K562 (cell line): ENCODE results near the gene CAPN2. TPM values are rescaled to one million over a fixed set of nuclear protein-coding genes. Genes with fewer than 3 reads are reported as not detected.
A peak's percentile ranks its signal among the peaks of the same experiment; 100 is the strongest.

Source experiments
- ATAC-seq: fragments of 200-7000 bp; cut with Tn5 transposase; 3 replicates; pipeline ENCODE4 v1.9.1; 2020; ENCODE audit warnings: moderate library complexity
- BruUV-seq: library from RNA; stranded (reverse); fragments of 400-500 nt; replicated peaks from 2 replicates; lab custom pipeline; 2021; lab: Mats Ljungman, UMichigan
- CTCF ChIA-PET: fragments of 300-600 bp; formaldehyde crosslinking; extraction: SDS; loops from one replicate; lab custom pipeline; 2021; ENCODE audit warnings: low intra/inter-chr PET ratio; lab: Yijun Ruan, JAX
- POLR2A ChIA-PET: fragments of 300-600, 350-650 bp; sonication (Branson Sonifier 250); formaldehyde crosslinking; extraction: SDS; loops from one replicate; lab custom pipeline; 2021; ENCODE audit warnings: antibody characterized with exemption, inconsistent platforms; lab: Yijun Ruan, JAX
- DNase-seq, 4 experiments: peaks; one replicate each; pipeline versions ENCODE4 v3.0.0 to v3.0.0-alpha.2; 2011 to 2018; ENCODE audit warnings: low spot score in 3 of 4, mixed read lengths in 3 of 4; ENCODE audit errors: extremely low read depth in 1 of 4
- FAIRE-seq: peaks from 2 replicates; lab custom pipeline; 2011; peaks lifted over from hg19 to GRCh38; lab: Jason Lieb, UNC
- H2AFZ ChIP-seq: 2 replicates; pipeline ENCODE4 v1.6.0; 2011; ENCODE audit warnings: low read depth, low read length, control low read depth, inconsistent platforms
- H3K27ac ChIP-seq: fragments of 200-600 bp; 3 replicates; pipeline ENCODE4 v1.8.0; 2011; ENCODE audit warnings: low read depth, mild to moderate bottlenecking, control low read depth, inconsistent platforms, low read length, moderate library complexity, mixed read lengths; ENCODE audit errors: extremely low read depth
- H3K27me3 ChIP-seq, 2 experiments: fragments of 300-600 bp in 1 of 2; 2 replicates in 1 of 2; 3 replicates in 1 of 2; pipeline versions ENCODE4 v1.6.0 to v1.8.0; 2011; ENCODE audit warnings: inconsistent platforms in 2 of 2, low read length in 2 of 2, mild to moderate bottlenecking in 1 of 2, mixed read lengths in 1 of 2, moderate library complexity in 1 of 2; ENCODE audit not compliant: control insufficient read depth in 2 of 2, insufficient read depth in 2 of 2
- H3K36me3 ChIP-seq: fragments of 300-600 bp; 3 replicates; pipeline ENCODE4 v1.8.0; 2011; ENCODE audit warnings: mild to moderate bottlenecking, low read length, inconsistent platforms; ENCODE audit not compliant: control insufficient read depth, insufficient read depth
- H3K4me1 ChIP-seq, 2 experiments: fragments of 200-600 bp in 1 of 2; replicated peaks in 1 of 2; 2 replicates in 1 of 2; 3 replicates in 1 of 2; pipeline versions ENCODE4 v1.5.1 to v1.8.0; 2011; ENCODE audit warnings: inconsistent platforms in 2 of 2, low read length in 2 of 2, mild to moderate bottlenecking in 1 of 2, mixed read lengths in 1 of 2, moderate library complexity in 1 of 2; ENCODE audit not compliant: control insufficient read depth in 2 of 2, insufficient read depth in 2 of 2
- H3K4me2 ChIP-seq: 2 replicates; pipeline ENCODE4 v1.6.1; 2011; ENCODE audit warnings: low read length, control low read depth, inconsistent platforms, mixed read lengths; ENCODE audit not compliant: insufficient read depth
- H3K4me3 ChIP-seq: fragments of 200-600 bp; sonication (generic), shearing (Covaris generic); 2 replicates; pipeline ENCODE4 v1.5.1; 2016; ENCODE audit warnings: control low read depth, inconsistent platforms
- H3K79me2 ChIP-seq: fragments of 200-600 bp; 3 replicates; pipeline ENCODE4 v1.8.0; 2011; ENCODE audit warnings: low read length, inconsistent platforms; ENCODE audit not compliant: control insufficient read depth, insufficient read depth
- H3K9ac ChIP-seq, 2 experiments: 2 replicates each; pipeline versions ENCODE4 v1.6.0 to v1.6.1; 2011; ENCODE audit warnings: low read depth in 2 of 2, low read length in 2 of 2, control low read depth in 1 of 2, inconsistent platforms in 1 of 2, mild to moderate bottlenecking in 1 of 2, mixed read lengths in 1 of 2; ENCODE audit not compliant: insufficient read depth in 1 of 2
- H3K9me1 ChIP-seq: one replicate; pipeline ENCODE4 v1.6.0; 2011; ENCODE audit warnings: inconsistent platforms, mild to moderate bottlenecking, low read length, moderate library complexity; ENCODE audit not compliant: control insufficient read depth, insufficient read depth
- H3K9me3 ChIP-seq: replicated peaks from 2 replicates; pipeline ENCODE4 v1.5.1; 2011; ENCODE audit warnings: low read depth, low read length, inconsistent platforms; ENCODE audit not compliant: control insufficient read depth, insufficient read depth
- H4K20me1 ChIP-seq: replicated peaks from 2 replicates; pipeline ENCODE4 v1.6.1; 2011; ENCODE audit warnings: low read length, inconsistent platforms, mixed read lengths; ENCODE audit not compliant: control insufficient read depth, insufficient read depth
- E2F3 ChIP-seq: fragments of 250-450 bp; sonication (Bioruptor Pico); IDR thresholded peaks from 2 replicates; pipeline ENCODE4 v1.4.0; 2020; ENCODE audit warnings: mild to moderate bottlenecking
- FOSL1 ChIP-seq: fragments of 200-800 bp; sonication (Bioruptor generic); conservative IDR thresholded peaks from 2 replicates; pipeline ENCODE4 v1.6.1; 2016; ENCODE audit warnings: missing genetic modification characterization, missing compliant biosample characterization
- KAT8 ChIP-seq: fragments of 450-650 bp; IDR thresholded peaks from 2 replicates; pipeline ENCODE4 v1.6.1; 2016; ENCODE audit warnings: low read depth, mild to moderate bottlenecking
- NR0B1 ChIP-seq: fragments of 450-650 bp; IDR thresholded peaks from one replicate; pipeline ENCODE4 v1.6.1; 2018; ENCODE audit warnings: mild to moderate bottlenecking, moderate library complexity; ENCODE audit not compliant: partially characterized antibody
- PRMT5 ChIP-seq: sonication (generic); formaldehyde crosslinking; IDR thresholded peaks from 2 replicates; pipeline ENCODE4 v1.5.0; 2020; ENCODE audit warnings: missing genetic modification reagents
- RBFOX2 ChIP-seq: fragments of 200-400 bp; formaldehyde crosslinking; IDR thresholded peaks from 2 replicates; pipeline ENCODE4 v1.6.1; 2017; ENCODE audit warnings: low read depth, mild to moderate bottlenecking, low read length, moderate library complexity
- RCOR1 ChIP-seq, 2 experiments: IDR thresholded peaks; 2 replicates each; pipeline ENCODE4 v1.6.1; 2012; ENCODE audit warnings: low read depth in 2 of 2, low read length in 2 of 2, borderline replicate concordance in 1 of 2, improper control_type of control experiment in 1 of 2
- SAP30 ChIP-seq: fragments of 200-600 bp; sonication (generic); IDR thresholded peaks from 2 replicates; pipeline ENCODE4 v1.6.1; 2012; ENCODE audit warnings: borderline replicate concordance, low read depth, mild to moderate bottlenecking, moderate library complexity, low read length, control low read depth, inconsistent platforms; ENCODE audit not compliant: insufficient read depth, poor library complexity, severe bottlenecking
- SIN3A ChIP-seq, 2 experiments: fragments of 150-350 bp in 1 of 2; IDR thresholded peaks; 2 replicates each; pipeline ENCODE4 v1.6.1; 2011 to 2016; ENCODE audit warnings: borderline replicate concordance in 2 of 2, low read depth in 2 of 2, low read length in 2 of 2, mild to moderate bottlenecking in 2 of 2, moderate library complexity in 2 of 2; ENCODE audit not compliant: control insufficient read depth in 1 of 2
- VEZF1 ChIP-seq: fragments of 200-800 bp; sonication (Bioruptor generic); IDR thresholded peaks from 2 replicates; pipeline ENCODE4 v1.6.1; 2017; ENCODE audit warnings: missing genetic modification characterization, missing compliant biosample characterization
- ZFX ChIP-seq: sonication (generic); formaldehyde crosslinking; IDR thresholded peaks from 2 replicates; pipeline ENCODE4 v1.8.0; 2022; ENCODE audit warnings: mild to moderate bottlenecking, missing genetic modification reagents, moderate library complexity
- whole genome bisulfite sequencing: fragments of 100-300 bp; shearing (Covaris generic); methylation state at CpG from one replicate; pipeline ENCODE4 v1.1.6; 2016; ENCODE audit warnings: low coverage, mixed read lengths; ENCODE audit not compliant: insufficient coverage; ENCODE audit errors: missing lambda C conversion rate; 5-methylcytosine and 5-hydroxymethylcytosine counted together
- in situ Hi-C: fragments of 300-500 bp; cut with MboI; formaldehyde crosslinking; loops from 4 replicates; pipeline ENCODE4 v1.15.0; 2018; ENCODE audit warnings: inconsistent platforms, mixed read lengths
- intact Hi-C: fragments of 100-400 bp; cut with micrococcal nuclease; formaldehyde crosslinking; loops from 2 replicates; pipeline ENCODE4 v1.14.2; 2022
- polyA plus RNA-seq, 8 experiments: library from polyadenylated mRNA; depleted of rRNA in 4 of 8; stranded (reverse) in 5 of 8; unstranded in 3 of 8; fragments of >200 nt; fragmentation: Nextera tagmentation in 2 of 8; fragmentation: Illumina TruSeq in 1 of 8; extraction: Ambion mirVana in 2 of 8; extraction: Trizol in 1 of 8; gene quantifications; 2 replicates each; pipeline versions ENCODE4 v1.2.1 to v1.2.3, GENCODE V29; 2011 to 2014; ENCODE audit warnings: inconsistent platforms in 1 of 8, missing spikeins in 1 of 8
- total RNA-seq, 7 experiments: library from RNA; depleted of rRNA in 6 of 7; stranded (reverse); fragments of >200 nt in 6 of 7; fragmentation: Illumina TruSeq in 2 of 7; extraction: Trizol in 2 of 7; gene quantifications; 2 replicates each; pipeline versions ENCODE4 v1.2.1 to v1.2.3, GENCODE V29; 2011 to 2021; ENCODE audit warnings: low replicate concordance in 1 of 7
- TF ChIP-seq, protein P1 (sequence below): fragments of 250-450 bp; sonication (Bioruptor Pico); IDR thresholded peaks from 2 replicates; pipeline ENCODE4 v1.4.0; 2020; ENCODE audit warnings: mild to moderate bottlenecking, moderate library complexity
- TF ChIP-seq, protein P2 (sequence below), 2 experiments: IDR thresholded peaks; 2 replicates each; pipeline ENCODE4 v1.6.1; 2011; ENCODE audit warnings: borderline replicate concordance in 1 of 2, control low read depth in 1 of 2, low read depth in 1 of 2, low read length in 1 of 2, mild to moderate bottlenecking in 1 of 2, mixed read lengths in 1 of 2, moderate library complexity in 1 of 2; ENCODE audit not compliant: insufficient read depth in 1 of 2, insufficient read length in 1 of 2, poor library complexity in 1 of 2, severe bottlenecking in 1 of 2; ENCODE audit errors: extremely low read depth in 1 of 2

CAPN2 gene
- total and polyA plus RNA-seq, 9 of the 15 experiments (the other 6 are each of a cell fraction or from before 2014, with no cell fraction given) = 24.6 to 157 (median 101) TPM

DNA sequence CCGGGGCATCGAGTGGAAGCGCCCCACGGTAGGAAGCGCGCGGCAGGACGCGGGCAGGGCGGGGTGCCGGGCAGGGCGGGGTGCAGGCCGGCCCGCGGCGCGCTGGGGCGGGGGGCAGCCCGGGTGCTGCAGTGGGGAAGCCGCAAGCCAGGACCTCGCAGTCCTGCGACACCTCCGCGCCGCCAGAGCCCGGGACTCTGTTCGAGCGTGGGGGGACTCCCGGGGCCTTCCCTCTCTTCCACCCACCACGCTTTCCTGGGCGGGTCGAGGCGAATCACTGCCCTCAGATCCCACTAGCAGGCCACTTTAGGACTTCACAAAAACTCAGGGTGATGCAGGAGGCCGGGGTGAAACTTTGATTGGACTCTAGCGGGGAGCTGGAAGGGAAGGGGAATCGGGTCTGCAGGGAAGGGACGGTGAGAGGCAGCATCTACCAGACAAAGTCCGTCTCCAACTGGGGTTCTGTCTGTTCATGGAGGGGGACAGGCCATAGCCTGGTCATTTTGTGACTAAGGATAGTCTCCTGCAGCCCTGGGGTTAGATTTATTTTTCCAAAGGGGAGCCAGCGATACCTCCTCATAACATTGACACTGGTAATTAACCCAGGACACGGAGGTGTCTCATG lies 623 bp downstream of the CAPN2 start:
- no peaks in the 10 kb centered on the region for H3K27me3 ChIP-seq
- intact Hi-C loops = no loop called here
- in situ Hi-C loops = loop anchor here (25.0 kb wide), 1 partner anchor 199 kb away; no protein-coding TSS in a partner anchor
- FAIRE-seq = no peak
- peak overlapping the region; percentile 89 for H3K27ac ChIP-seq
- peak overlapping the region; percentile 88 for H3K4me2 ChIP-seq
- peak; percentile 52 to 86 (median 76) for DNase-seq
- ChIA-PET CTCF (interaction anchor here (2.1 kb wide), 1 partner anchor 36 kb away, joined by 14 read pairs; no protein-coding TSS in a partner anchor), POLR2A (interaction anchor here (0.6 to 1.0 kb wide), 6 partner anchors 8 to 651 kb away, joined by 3 to 4 read pairs (median 3); no protein-coding TSS in a partner anchor)
- peaks cover 23% of the 10 kb centered on the region for H3K36me3 ChIP-seq
- H3K9ac ChIP-seq = peak overlapping the region; percentile 87 to 98
- peak overlapping the region; percentile 75 for H3K4me3 ChIP-seq
- H3K9me3 ChIP-seq = no peaks in the 10 kb centered on the region
- H3K4me1 ChIP-seq = peaks cover 47 to 59% of the 10 kb centered on the region in 2 experiments
- H3K79me2 ChIP-seq = peaks cover 46% of the 10 kb centered on the region
- 1% methylated on average over 21 of the region's 40 CpGs for WGBS
- H2AFZ ChIP-seq = peak overlapping the region; percentile 92
- no peaks in the 10 kb centered on the region for H3K9me1 ChIP-seq
- ATAC-seq = peak; percentile 66
- no peaks in the 10 kb centered on the region for H4K20me1 ChIP-seq
- BruUV-seq = no TSS peak
- peak; percentile 64 for TF ChIP-seq VEZF1 (CRISPR knock-in tag)
- no peak for TF ChIP-seq KAT8
- TF ChIP-seq RCOR1 (IDR thresholded peaks at IDR 0.05; ENCODE audit: borderline replicate concordance in 1 of 2, low read depth in 2 of 2, low read length in 2 of 2) = 0 out of 4 replicates have a peak, but pooled peaks of 1 of the 2 experiments have one; percentile 9
- TF ChIP-seq, protein P1, sequence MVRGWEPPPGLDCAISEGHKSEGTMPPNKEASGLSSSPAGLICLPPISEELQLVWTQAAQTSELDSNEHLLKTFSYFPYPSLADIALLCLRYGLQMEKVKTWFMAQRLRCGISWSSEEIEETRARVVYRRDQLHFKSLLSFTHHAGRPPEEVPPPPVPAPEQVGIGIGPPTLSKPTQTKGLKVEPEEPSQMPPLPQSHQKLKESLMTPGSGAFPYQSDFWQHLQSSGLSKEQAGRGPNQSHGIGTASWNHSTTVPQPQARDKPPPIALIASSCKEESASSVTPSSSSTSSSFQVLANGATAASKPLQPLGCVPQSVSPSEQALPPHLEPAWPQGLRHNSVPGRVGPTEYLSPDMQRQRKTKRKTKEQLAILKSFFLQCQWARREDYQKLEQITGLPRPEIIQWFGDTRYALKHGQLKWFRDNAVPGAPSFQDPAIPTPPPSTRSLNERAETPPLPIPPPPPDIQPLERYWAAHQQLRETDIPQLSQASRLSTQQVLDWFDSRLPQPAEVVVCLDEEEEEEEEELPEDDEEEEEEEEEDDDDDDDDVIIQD = no peak
- TF ChIP-seq SIN3A (IDR thresholded peaks at IDR 0.05; ENCODE audit: borderline replicate concordance in 2 of 2, control insufficient read depth in 1 of 2, low read depth in 2 of 2, low read length in 2 of 2) = peak in 1 of 2 experiments; percentile 54; a peak in 1 of 4 replicates
- no peak for TF ChIP-seq E2F3 (CRISPR knock-in tag)
- TF ChIP-seq FOSL1 (tag) = 0 out of 2 replicates have a peak, but pooled peaks have one; percentile 6
- TF ChIP-seq SAP30 = peak; percentile 19
- TF ChIP-seq RBFOX2 = peak; percentile 63; the same call in 1 of the 2 replicates
- TF ChIP-seq NR0B1 = no peak
- TF ChIP-seq, protein P2, sequence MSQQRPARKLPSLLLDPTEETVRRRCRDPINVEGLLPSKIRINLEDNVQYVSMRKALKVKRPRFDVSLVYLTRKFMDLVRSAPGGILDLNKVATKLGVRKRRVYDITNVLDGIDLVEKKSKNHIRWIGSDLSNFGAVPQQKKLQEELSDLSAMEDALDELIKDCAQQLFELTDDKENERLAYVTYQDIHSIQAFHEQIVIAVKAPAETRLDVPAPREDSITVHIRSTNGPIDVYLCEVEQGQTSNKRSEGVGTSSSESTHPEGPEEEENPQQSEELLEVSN (IDR thresholded peaks at IDR 0.05; ENCODE audit: borderline replicate concordance in 1 of 2, extremely low read depth in 1 of 2, insufficient read depth in 1 of 2, insufficient read length in 1 of 2, low read depth in 1 of 2, low read length in 1 of 2, poor library complexity in 1 of 2, severe bottlenecking in 1 of 2) = peak in 1 of 2 experiments; percentile 31
- 0 out of 2 replicates have a peak, but pooled peaks have one; percentile 36 for TF ChIP-seq PRMT5 (CRISPR knock-in tag)
- 0 out of 2 replicates have a peak, but pooled peaks have one; percentile 6 for TF ChIP-seq ZFX (CRISPR knock-in tag)
